Activated CD4-positive, alpha-beta T cell treated with anti-CD3 and anti-CD28 coated beads, Interleukin-2, amount 50 U/mL, for 4 hours (primary cell): ENCODE data around the gene VIPR2.

ENCODE experiments used
- DNase-seq, 2 experiments: peaks; one replicate each; pipeline ENCODE4 v3.0.0-alpha.2; 2020

The VIPR2 gene

DNA sequence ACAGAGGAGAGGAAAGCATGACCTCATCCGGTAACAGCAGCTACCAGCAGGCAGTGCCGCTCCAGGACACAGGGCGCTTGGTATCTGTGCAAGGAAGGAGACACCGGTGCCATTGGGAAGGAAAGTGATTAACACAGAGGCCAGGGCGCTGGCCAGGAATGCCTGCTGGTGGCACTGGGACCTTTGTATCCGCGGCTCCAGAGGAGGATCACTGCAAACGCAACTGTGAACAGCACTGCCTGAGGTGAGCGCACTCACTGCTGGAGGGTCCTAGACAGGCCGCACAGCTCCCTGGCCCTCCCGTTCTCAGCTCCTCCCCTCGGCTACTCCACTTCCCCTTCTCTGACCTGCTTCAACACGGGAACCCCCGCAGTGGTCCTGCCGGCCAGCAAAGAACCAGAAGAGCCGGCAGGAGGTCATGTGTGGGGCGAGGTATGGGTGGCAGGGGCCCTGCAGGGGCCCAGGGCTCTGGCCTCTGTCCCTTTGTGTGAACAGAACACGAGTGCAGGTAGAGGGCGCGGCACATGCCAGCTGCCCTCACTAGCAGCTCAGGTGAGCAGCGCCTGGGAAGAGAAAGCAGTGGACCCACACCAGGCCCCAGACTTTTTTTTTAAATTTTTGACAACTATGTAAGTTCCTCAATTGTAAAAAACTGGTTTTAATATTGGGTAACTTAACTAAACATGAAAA is 107.6 kb downstream of the VIPR2 start:
- DNase-seq: no peak

DNA sequence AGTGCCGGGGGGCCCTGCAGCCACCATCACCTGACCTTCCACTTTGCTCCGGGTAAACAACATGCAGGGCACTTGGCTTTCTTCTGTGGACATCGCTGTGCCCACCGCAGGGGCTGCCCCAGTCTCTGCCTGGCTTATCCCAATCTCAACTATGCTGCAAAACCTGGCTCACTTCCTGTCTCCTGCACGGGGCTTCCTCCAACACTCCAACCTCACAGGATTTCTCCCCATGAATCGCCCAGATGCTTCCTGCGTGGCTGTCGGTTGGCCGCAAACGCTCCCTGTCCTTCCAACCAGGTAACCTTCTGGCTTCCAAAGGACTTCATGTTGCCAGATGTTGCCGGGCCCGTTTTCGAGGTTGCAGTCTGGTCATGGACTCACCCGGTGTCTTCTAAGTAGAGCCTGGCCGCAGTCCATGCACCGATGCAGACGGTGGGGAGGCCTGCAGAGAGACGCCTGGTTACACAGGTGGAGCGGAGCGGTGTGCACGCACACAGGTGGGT is 109.0 kb downstream of the VIPR2 start:
- no peak for DNase-seq

DNA sequence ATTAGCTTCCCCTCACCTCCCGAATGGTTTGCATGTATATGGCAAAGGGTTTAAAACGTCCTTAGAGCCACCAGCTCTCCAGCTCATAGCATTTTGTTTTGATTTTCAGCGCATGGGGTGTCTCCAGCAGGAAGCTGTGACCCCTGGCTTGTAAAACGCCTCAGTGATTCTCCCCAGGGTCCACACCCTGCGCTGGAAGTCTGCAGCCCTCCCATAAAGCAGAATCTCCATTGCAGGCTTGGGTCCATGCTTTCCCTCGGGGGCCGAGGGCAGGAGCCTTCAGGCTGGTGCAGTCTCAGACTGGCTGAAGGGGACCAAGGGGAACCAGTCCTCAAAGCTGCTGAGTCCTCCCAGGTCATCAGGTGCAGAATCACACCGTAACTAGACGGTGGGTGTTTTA is 109.7 kb downstream of the VIPR2 start:
- DNase-seq: no peak

DNA sequence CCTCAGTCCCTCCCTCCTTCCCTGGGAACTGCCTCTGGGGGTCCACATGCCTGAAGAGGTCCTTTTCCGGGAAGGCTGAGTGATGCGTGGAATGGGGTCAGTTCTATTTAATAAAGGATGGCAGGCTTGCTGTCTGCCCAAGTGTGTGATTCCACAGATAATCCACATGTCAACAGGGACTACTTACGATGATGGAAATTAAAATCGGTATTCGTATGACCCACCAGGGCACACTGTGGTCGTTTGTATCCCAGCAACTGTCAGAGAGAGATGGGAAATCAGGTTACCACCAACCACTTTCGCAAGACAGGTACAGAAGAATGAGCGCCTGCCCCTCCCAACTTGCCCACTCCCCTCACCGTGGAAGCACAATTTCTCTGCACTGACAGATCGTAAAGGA is 110.3 kb downstream of the VIPR2 start:
- DNase-seq: no peak

DNA sequence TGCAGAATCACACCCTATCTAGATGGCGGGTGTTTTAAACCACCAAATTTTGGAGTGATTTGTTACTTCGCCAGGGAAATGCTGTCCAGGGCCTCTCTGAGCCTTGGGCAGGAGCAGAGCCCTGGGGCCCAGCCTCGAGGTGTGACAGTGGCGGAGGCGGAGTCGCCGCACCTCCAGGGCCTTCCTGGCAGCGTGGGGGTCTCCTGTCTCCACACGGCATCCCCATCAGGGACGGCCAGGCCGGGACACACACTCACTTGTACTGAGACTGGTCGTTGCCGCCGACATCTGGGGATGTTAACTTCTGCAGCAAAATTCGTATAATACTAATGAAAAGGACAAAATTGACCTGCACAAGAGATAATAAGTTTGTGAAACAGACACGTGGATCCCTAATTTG is 110.7 kb downstream of the VIPR2 start:
- DNase-seq: no peak

DNA sequence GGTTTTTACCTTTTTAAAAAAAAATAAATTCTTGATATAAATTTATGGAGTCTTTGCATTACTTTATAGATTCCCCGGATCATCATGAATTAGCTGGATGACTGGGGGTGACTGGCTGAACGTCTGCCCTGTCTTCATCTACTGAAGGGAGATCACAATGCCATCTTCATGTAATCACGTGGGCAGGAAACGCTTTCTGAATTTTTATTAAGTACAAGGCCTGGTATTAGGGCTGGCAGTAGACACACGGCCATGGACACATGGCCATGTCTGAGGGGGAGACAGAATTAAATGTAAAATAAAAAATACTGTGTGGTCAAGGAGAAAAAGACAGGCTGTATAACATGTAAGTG is 111.2 kb downstream of the VIPR2 start:
- DNase-seq: no peak

DNA sequence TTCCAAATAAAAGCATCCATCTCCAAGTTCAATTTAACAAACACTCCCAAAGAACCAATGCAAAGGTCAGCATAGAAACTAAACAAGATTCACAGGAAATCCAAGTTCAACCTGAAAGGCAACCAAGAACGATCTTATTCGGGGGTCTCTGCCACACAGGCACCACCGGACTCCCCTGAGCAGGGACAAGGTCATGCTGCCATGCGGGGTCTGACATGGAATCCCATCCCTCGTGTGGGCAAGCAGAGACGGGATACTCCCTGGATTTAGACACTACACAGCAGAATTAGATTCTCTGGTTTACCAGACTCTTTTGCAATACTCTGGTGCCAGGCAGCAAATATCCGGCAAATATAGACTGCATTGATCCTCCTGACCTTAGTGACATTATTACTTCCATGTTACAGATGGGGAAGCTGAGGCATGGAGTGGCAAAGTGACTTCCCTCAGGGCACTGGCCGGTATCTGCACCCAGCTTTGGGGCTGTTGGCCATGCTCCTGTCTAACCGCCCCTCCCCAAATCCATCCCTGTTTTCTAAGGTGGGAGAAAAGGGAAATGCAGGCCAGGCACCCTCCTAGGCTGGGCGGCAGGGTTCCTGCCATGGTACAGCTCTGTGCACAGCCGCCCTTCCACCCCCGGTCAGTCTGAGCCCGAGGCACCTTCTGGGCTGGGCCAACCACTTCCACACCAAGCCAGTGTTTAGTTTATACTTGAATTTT is 111.8 kb downstream of the VIPR2 start:
- no peak for DNase-seq

DNA sequence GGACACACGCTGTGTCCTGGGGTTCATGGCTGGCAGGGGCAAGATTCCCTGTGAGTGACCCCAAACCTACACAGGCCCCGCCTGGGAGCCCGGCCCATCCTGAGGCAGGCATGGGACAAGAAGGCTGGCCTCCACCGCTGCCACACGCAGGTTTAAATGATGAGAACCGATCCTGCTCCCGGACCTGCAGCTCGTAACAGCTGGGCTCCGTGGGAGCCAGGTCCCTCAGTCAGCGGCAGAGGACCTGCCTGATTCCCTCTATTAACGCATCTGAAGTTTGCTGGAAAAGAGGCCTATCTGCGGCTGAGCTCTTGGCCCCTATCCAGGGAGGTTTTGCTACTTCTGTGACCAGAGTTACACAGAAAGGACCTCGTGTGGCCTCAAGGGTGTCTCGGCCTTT is 112.3 kb downstream of the VIPR2 start:
- no peak for DNase-seq

DNA sequence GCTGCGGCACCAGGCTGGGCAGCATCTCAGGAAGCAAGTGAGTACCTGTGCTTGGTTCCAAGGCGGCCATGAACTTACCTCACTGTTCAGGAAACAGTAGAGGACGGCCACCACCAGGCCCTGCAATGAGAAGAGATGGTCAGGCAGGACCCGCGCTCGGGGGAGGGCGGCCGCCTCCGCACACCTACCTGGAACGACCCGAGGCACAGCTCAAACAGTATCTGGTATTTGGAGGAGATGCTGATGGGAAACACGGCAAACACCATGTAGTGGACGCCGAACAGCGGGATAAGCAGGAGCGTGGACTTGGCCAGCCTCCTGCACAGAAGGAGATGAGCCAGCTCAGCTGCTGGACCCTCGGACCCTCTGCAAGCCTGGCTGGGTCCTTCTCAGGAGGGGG is 112.9 kb downstream of the VIPR2 start:
- no peak for DNase-seq

DNA sequence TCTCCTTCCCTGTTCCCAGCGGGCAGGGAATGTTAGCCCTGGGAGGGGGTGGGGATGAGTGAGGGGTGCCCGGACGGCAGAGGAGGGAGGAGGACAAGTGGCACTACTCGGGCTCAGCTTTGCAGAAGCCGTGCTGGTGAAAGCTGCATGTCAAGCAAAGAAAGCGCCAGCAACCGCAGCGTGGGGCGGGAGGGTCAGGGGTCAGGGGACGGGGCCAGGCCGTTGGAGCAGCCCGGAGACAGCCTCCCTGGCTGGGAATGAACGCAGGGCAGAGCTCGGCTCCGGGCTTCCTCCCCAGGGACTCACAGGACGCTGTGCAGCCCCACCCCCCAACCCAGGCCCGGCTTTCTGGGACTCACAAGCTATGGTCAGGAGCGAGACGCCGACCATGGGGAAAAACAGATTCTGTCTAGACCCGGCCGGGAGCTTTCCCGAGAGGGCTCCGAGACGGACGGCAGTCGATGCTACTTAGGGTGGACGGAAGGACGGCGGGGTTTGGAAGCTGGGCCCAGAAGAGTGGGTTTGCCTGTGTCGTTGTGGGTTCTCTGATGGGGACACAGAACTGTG is 113.4 kb downstream of the VIPR2 start:
- DNase-seq: no peak

DNA sequence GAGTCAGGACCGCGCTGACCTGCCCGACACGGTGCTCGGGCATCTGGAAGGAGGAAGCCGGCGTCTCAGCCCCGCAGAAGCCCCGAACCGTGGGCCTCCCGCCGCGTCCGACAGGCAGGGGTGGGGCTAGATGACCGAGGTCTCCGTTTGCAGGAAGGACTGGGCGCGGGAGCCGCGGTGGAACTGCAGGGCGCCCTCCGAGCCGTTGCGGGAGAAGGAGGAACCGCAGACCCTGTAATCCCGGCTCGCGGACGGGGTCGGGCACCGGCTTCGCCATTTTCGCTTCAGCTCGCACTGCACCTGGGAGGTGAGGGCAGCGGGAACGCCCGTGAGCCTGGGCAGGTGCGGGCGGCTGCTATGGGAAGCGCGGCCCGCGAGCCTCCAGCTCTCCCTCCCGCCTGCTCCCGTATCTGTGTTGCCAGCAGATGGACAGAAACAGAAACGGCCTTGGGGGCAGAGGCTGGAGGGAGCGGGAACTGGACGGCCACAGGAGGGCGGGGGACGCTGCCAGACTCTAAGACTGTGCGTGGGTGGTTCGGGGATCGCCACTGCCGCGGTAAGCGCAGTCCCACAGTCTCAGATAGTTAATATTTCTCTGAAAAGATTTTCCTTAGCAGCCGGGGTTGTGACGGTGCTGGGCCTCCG is 114.1 kb downstream of the VIPR2 start:
- no peak for DNase-seq

DNA sequence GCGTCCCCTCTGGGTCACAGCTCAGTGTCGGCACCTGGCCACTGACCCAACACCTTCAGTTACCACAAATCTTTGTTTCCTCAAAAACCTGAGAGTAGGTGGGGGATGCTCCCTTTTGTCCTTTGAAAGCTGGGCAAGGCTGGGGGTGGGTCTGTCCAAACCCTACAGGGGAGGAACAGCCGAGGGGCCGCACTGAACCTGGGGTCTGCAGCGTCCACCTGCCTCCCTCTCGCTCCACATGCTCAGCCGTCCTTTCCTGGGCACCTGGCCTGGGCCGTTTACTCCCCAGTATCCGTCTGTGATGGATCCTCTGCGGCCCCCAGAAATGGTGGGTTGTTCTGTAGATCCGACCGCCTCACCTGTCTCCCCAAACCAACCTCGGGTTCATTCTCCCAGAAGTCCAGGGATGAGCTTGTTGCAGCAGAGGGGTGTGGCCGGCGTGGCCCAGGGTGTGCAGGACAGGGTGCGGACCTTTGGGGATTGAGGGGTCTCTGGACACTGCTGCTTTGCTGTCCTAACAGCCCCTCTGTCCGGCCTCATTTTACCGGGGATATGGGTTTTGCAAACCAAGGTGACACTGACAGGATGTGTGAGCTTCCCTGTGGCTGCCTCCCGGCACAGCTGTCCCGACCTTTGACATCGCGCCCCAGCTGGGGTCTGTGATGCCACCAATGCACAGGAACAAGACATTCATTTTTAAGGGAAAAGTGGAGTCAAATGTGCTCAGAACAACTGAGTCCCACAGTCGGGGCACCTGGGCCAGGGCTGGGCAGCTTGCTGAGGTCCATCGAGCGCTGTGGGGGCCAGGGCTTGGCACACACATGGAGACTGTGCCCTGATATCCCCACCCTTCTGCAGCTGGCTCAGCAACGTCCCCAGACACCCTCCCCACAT is 115.9 kb downstream of the VIPR2 start:
- no peak for DNase-seq

DNA sequence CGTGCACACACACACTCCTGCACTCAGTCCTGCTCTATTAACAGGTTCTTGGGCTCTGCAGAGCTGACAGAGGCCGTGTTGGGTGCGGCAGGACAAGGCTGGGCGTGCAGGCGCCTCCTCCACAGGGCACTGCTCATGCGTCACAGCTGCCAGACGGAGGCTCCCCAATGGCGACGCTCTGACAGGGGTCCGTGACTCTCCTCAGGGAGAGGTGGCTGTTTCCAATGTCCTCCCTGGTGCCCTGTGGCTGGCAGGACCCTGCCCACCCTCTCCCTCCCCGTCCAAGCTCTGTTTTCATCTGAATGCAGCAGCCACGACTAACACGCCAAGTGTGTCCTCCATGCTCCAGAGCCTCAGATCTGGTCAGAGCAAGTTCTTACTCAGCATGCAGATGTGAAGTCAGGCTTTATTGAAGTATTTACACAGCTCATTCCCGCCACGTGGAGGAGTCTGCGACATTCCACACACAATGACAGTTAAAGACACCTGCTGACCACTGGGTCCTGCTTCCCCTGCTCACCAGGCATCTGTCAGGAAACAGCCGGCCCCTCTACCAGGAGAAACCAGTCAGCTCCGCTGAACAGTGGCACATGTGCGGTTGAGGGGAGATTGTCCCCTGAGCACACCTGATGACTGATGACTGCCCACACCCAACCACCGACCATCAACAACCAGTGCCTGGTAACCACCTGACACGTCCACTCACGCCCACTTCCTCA is 116.7 kb downstream of the VIPR2 start:
- no peak for DNase-seq

DNA sequence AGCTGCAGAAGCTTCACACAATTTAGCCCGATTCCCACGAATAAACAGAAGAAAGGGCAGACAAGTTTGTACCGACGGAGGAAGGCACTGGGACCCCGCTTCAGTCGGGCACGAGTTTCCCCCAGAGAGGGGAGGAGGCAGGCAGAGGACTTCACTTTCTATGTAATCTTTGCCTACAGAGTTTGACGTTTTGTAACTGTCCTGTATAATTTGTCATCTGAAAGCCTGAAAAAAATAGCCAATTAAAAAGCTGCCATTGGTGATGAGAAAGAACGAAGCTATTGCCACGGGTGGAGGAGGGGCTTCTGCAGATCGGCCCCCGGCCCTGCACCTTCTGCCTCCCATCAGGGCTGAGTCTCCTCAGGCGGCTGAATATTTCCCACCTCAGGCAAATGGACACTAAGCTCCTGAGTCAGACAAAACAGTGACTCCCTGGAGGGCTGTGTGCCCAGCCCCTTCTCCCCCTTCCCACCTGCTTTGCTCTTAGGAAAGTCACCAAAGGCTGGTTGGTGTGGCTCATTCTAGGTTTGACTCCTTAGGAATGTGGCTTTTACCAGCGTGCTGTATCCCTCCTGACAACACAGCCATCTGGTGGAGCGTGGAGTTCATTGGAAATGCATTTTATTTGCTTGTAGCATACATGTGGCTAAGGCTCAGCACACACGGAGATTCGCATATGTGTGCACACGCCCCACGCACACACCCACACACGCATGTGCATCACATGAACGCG is 117.4 kb downstream of the VIPR2 start:
- DNase-seq: no peak

DNA sequence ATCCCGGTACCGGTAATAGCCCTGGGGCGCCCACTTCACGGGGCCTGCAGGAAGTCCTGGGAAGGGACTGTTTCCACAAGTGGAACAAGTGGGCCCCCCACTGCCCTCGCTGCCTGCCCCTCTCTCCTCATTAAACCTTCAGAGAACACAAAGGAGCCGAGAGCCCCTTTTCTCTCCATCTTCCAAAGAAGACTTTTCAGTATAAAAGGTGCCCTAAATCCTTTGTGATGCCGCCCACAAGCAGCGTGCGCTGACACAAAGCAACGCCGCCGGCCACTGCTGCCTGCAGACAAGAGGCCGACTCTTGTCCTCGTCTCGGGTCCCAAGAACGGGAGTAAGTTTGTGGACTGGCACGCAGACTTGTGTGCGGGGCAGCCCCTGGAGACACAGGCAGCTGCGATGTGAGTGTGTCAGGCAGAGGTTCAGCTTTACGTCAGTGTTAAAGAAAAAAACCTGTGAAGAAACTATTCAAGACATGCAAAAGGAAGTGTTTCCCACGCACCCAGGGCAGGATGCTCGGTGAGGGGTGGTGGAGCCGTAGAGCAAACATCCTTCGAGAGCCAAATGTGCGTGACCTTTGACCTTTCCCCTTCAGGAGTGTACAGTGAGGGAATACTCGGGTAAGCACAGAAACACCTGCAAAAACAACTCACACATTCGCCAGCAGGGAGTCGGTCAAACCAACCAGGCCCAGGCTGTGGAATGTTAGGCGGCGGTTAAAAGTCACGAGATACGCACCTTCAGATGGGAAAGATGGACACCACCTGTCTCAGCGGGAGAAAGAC is 118.2 kb downstream of the VIPR2 start:
- DNase-seq: no peak

DNA sequence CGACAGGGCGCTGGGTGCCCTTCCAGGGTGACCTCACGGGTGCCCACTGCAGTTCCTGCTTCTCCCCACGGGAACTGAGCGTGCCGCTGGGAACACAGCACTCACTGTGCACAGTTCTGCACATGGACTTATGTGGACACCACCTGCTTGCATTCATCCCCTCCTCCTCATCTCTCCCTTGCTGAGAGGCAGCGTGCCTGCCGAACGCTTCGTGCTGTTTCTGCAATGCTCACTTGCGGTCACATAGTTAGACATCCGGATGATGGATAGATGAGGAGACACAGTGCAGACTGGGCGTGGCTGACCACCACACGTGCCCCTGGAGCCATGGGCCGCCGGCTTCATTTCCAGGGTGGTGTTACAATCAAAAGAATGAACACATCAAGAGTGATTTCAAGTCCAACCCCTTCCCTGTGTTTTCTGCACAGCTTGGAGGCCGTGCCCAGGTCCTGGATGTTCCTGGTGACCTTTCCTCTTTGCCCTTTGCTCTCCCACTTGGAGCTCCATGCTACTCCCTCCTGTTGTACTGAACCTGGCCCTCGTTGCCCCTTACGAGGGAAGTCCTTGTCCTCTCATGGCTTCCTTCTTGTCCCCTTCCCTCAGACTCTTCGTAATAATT is 119.4 kb downstream of the VIPR2 start:
- DNase-seq: no peak

DNA sequence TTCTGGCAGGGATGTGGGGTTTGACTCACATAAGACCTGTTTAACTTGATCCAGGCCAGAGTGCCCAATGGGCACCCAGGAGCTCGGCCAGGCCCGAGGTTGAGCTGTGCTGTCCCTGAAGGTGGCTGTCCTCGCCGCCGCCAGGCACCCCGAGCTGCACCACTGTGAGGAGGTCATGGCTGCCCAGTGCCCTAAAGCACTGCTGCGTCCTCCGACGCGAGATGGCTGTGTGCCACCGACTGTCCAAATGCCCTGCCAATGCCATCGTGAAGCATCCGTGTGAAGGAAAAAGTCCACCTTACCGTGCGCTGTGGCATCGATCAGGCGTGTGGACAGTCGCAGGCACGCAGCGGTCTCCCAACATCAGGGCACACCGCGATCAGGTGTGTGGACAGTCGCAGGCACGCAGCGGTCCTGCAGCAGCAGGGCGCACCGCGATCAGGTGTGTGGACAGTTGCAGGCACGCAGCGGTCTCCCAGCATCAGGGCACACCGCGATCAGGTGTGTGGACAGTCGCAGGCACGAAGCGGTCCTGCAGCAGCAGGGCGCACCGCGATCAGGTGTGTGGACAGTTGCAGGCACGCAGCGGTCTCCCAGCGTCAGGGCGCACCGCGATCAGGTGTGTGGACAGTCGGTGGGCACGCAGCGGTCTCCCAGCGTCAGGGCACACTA is 120.3 kb downstream of the VIPR2 start:
- no peak for DNase-seq

DNA sequence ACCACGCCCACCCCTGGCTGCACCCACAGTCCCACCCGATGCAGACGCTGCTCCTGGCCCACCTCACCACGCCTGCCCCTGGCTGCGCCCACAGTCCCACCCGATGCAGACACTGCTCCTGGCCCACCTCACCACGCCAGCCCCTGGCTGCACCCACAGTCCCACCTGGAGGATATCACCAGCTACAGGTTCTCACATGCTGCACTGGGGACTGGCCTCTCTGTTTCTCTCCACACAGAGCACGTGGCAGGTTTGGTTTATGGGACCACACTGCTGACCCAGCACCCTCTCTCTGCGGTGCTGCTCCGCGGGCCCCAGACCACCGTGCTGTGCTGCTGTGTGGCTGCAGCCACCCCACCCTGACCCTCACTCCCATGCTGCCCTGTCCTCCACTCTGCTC is 120.9 kb downstream of the VIPR2 start:
- no peak for DNase-seq

DNA sequence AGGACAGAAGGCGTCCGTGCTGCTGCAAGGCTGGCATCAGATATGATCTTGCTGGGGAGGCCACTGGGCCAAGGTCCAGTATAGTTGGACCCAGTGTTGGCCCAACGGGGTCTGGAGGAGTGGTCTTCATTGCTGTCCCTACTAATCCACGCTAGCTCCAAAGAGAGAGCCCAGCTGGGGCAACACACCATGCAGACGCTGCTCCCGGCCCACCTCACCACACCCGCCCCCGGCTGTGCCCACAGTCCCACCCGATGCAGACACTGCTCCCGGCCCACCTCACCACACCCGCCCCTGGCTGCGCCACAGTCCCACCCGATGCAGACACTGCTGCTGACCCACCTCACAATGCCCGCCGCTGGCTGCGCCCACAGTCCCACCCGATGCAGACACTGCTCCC is 121.5 kb downstream of the VIPR2 start:
- DNase-seq: no peak
